ENCODE data around the gene PPP1R16B. TPM values are rescaled to one million over a fixed set of nuclear protein-coding genes. Genes with fewer than 3 reads are reported as not detected.

PPP1R16B gene
- 60.8 TPM for polyA plus RNA-seq (2012; ENCODE audit: low read depth, missing spikeins)

- DNase-seq (ENCODE audit: insufficient read length, low spot score): peak; percentile 73
- TF ChIP-seq PAX5 (IDR thresholded peaks at IDR 0.05; ENCODE audit: insufficient read depth, low read length, severe bottlenecking): peak; percentile 46
- peak; percentile 68; the same call in 1 of the 2 replicates for TF ChIP-seq POLR2A (IDR thresholded peaks at IDR 0.05; ENCODE audit: low read depth, low read length)
- TF ChIP-seq POLR2AphosphoS5 (IDR thresholded peaks at IDR 0.05; ENCODE audit: low read depth, low read length): peak; percentile 76; the same call in 1 of the 2 replicates
- peak; percentile 95 for TF ChIP-seq TAF1 (IDR thresholded peaks at IDR 0.05; ENCODE audit: low read depth, low read length)
- 0 out of 2 replicates have a peak, but pooled peaks have one; percentile 11 for TF ChIP-seq POU2F2 (IDR thresholded peaks at IDR 0.05; ENCODE audit: low read depth, low read length)
- no peak for TF ChIP-seq SPI1 (IDR thresholded peaks at IDR 0.05; ENCODE audit: low read depth, low read length)
- peak; percentile 94 for FAIRE-seq
These were observed at the start of gene PPP1R16B for GRCh38 chr20:38805502-38805957. PPP1R16B (plus strand) TSS chr20:38805697; CDS start chr20:38835926, 30,229 bp downstream.

- no peak for TF ChIP-seq SPI1 (IDR thresholded peaks at IDR 0.05; ENCODE audit: low read depth, low read length)
- no peak for TF ChIP-seq POLR2AphosphoS5 (IDR thresholded peaks at IDR 0.05; ENCODE audit: low read depth, low read length)
- no peak for TF ChIP-seq PAX5 (IDR thresholded peaks at IDR 0.05; ENCODE audit: insufficient read depth, low read length, severe bottlenecking)
- no peak for TF ChIP-seq POU2F2 (IDR thresholded peaks at IDR 0.05; ENCODE audit: low read depth, low read length)
- TF ChIP-seq TAF1 (IDR thresholded peaks at IDR 0.05; ENCODE audit: low read depth, low read length): no peak
- FAIRE-seq: no peak
- DNase-seq (ENCODE audit: insufficient read length, low spot score): no peak
These were observed 48.2 kb upstream of the PPP1R16B start for GRCh38 chr20:38757145-38757775.

GRCh38 chr20:38759106-38759505, 46.4 kb upstream of the PPP1R16B start:
- TF ChIP-seq PAX5 (IDR thresholded peaks at IDR 0.05; ENCODE audit: insufficient read depth, low read length, severe bottlenecking) (no peak), POLR2AphosphoS5 (IDR thresholded peaks at IDR 0.05; ENCODE audit: low read depth, low read length) (no peak), POLR2A (IDR thresholded peaks at IDR 0.05; ENCODE audit: low read depth, low read length) (no peak), POU2F2 (IDR thresholded peaks at IDR 0.05; ENCODE audit: low read depth, low read length) (no peak), SPI1 (IDR thresholded peaks at IDR 0.05; ENCODE audit: low read depth, low read length) (no peak), TAF1 (IDR thresholded peaks at IDR 0.05; ENCODE audit: low read depth, low read length) (no peak)
- DNase-seq (ENCODE audit: insufficient read length, low spot score) (no peak), FAIRE-seq (no peak)

GRCh38 chr20:38760978-38761377, 44.5 kb upstream of the PPP1R16B start:
- TF ChIP-seq POLR2AphosphoS5 (IDR thresholded peaks at IDR 0.05; ENCODE audit: low read depth, low read length) (no peak), POU2F2 (IDR thresholded peaks at IDR 0.05; ENCODE audit: low read depth, low read length) (no peak), POLR2A (IDR thresholded peaks at IDR 0.05; ENCODE audit: low read depth, low read length) (no peak), PAX5 (IDR thresholded peaks at IDR 0.05; ENCODE audit: insufficient read depth, low read length, severe bottlenecking) (no peak), SPI1 (IDR thresholded peaks at IDR 0.05; ENCODE audit: low read depth, low read length) (no peak), TAF1 (IDR thresholded peaks at IDR 0.05; ENCODE audit: low read depth, low read length) (no peak)
- DNase-seq (ENCODE audit: insufficient read length, low spot score) (no peak), FAIRE-seq (no peak)

- FAIRE-seq (no peak), DNase-seq (ENCODE audit: insufficient read length, low spot score) (no peak)
- TF ChIP-seq PAX5 (IDR thresholded peaks at IDR 0.05; ENCODE audit: insufficient read depth, low read length, severe bottlenecking) (no peak), POLR2AphosphoS5 (IDR thresholded peaks at IDR 0.05; ENCODE audit: low read depth, low read length) (no peak)
These were observed 43.3 kb upstream of the PPP1R16B start for GRCh38 chr20:38762174-38762573.

- TF ChIP-seq PAX5 (IDR thresholded peaks at IDR 0.05; ENCODE audit: insufficient read depth, low read length, severe bottlenecking) (no peak), TAF1 (IDR thresholded peaks at IDR 0.05; ENCODE audit: low read depth, low read length) (no peak), SPI1 (IDR thresholded peaks at IDR 0.05; ENCODE audit: low read depth, low read length) (no peak), POU2F2 (IDR thresholded peaks at IDR 0.05; ENCODE audit: low read depth, low read length) (no peak), POLR2A (IDR thresholded peaks at IDR 0.05; ENCODE audit: low read depth, low read length) (no peak), POLR2AphosphoS5 (IDR thresholded peaks at IDR 0.05; ENCODE audit: low read depth, low read length) (no peak)
- no peak for DNase-seq (ENCODE audit: insufficient read length, low spot score)
- no peak for FAIRE-seq
These were observed 41.9 kb upstream of the PPP1R16B start for GRCh38 chr20:38763616-38764015.

- FAIRE-seq: no peak
- no peak for TF ChIP-seq POLR2AphosphoS5 (IDR thresholded peaks at IDR 0.05; ENCODE audit: low read depth, low read length)
- no peak for TF ChIP-seq TAF1 (IDR thresholded peaks at IDR 0.05; ENCODE audit: low read depth, low read length)
- TF ChIP-seq PAX5 (IDR thresholded peaks at IDR 0.05; ENCODE audit: insufficient read depth, low read length, severe bottlenecking): no peak
- no peak for TF ChIP-seq POU2F2 (IDR thresholded peaks at IDR 0.05; ENCODE audit: low read depth, low read length)
- no peak for TF ChIP-seq SPI1 (IDR thresholded peaks at IDR 0.05; ENCODE audit: low read depth, low read length)
- no peak for TF ChIP-seq POLR2A (IDR thresholded peaks at IDR 0.05; ENCODE audit: low read depth, low read length)
- no peak for DNase-seq (ENCODE audit: insufficient read length, low spot score)
These were observed 40.8 kb upstream of the PPP1R16B start for GRCh38 chr20:38764567-38765318.

GRCh38 chr20:38766071-38766470, 39.4 kb upstream of the PPP1R16B start:
- no peak for TF ChIP-seq TAF1 (IDR thresholded peaks at IDR 0.05; ENCODE audit: low read depth, low read length)
- no peak for TF ChIP-seq POLR2AphosphoS5 (IDR thresholded peaks at IDR 0.05; ENCODE audit: low read depth, low read length)
- no peak for TF ChIP-seq POU2F2 (IDR thresholded peaks at IDR 0.05; ENCODE audit: low read depth, low read length)
- TF ChIP-seq SPI1 (IDR thresholded peaks at IDR 0.05; ENCODE audit: low read depth, low read length): no peak
- TF ChIP-seq POLR2A (IDR thresholded peaks at IDR 0.05; ENCODE audit: low read depth, low read length): no peak
- TF ChIP-seq PAX5 (IDR thresholded peaks at IDR 0.05; ENCODE audit: insufficient read depth, low read length, severe bottlenecking): no peak
- no peak for DNase-seq (ENCODE audit: insufficient read length, low spot score)
- FAIRE-seq: no peak

Data from GM12891 (cell line).